Measurements from ENCODE around the gene SLA2.

SLA2 gene

GRCh38 chr20:36606158-36607066 lies 39.6 kb downstream of the SLA2 start:
- DNase-seq: peak in 1 of 2 donors; percentile 40

GRCh38 chr20:36605399-36606157 lies 40.4 kb downstream of the SLA2 start, which contains the start of gene RAB5IF:
TSS of gene RAB5IF (plus strand) at chr20:36605779. CDS start at chr20:36605952, 173 bp downstream.
- DNase-seq: peak; percentile 99

- peak; percentile 74 to 75 for DNase-seq
Observed at GRCh38 chr20:36604952-36605398, 41.0 kb downstream of the SLA2 start.

- DNase-seq: no peak
Observed at GRCh38 chr20:36601540-36601939, 44.5 kb downstream of the SLA2 start.

- DNase-seq: no peak
Observed at GRCh38 chr20:36599912-36600345, 46.1 kb downstream of the SLA2 start.

GRCh38 chr20:36593347-36593929 lies 52.6 kb downstream of the SLA2 start:
- no peak for DNase-seq

- peak; percentile 62 to 79 for DNase-seq
Observed at GRCh38 chr20:36591854-36592641, 53.9 kb downstream of the SLA2 start.

- DNase-seq: no peak
Observed at GRCh38 chr20:36591281-36591680, 54.7 kb downstream of the SLA2 start.

- DNase-seq: no peak
Observed at GRCh38 chr20:36587388-36588070, 58.5 kb downstream of the SLA2 start.

- no peak for DNase-seq
Observed at GRCh38 chr20:36585410-36586125, 60.4 kb downstream of the SLA2 start.

- DNase-seq: no peak
Observed at GRCh38 chr20:36584018-36584481, 61.9 kb downstream of the SLA2 start.

GRCh38 chr20:36582821-36583220 lies 63.2 kb downstream of the SLA2 start:
- DNase-seq: no peak

GRCh38 chr20:36582322-36582721 lies 63.7 kb downstream of the SLA2 start:
- DNase-seq: no peak

- no peak for DNase-seq
Observed at GRCh38 chr20:36579996-36580545, 65.9 kb downstream of the SLA2 start.

GRCh38 chr20:36578356-36579041 lies 67.5 kb downstream of the SLA2 start:
- DNase-seq: no peak

- DNase-seq: no peak
Observed at GRCh38 chr20:36576081-36576445, 69.9 kb downstream of the SLA2 start.

- peak; percentile 55 to 62 for DNase-seq
Observed at GRCh38 chr20:36574366-36575135, 71.4 kb downstream of the SLA2 start.

GRCh38 chr20:36573798-36574365 lies 72.1 kb downstream of the SLA2 start:
- peak; percentile 45 to 56 for DNase-seq

All from CD4-positive, alpha-beta T cell treated with Interleukin-4 for 1 hour (primary cell).